WTC11 (cell line): ENCODE data around the gene ZNF646. TPM values are rescaled to one million over a fixed set of nuclear protein-coding genes. Genes with fewer than 3 reads are reported as not detected.

Source experiments
- ATAC-seq: fragments of 200-7000 bp; cut with Tn5 transposase; 2 replicates; pipeline ENCODE4 v1.10.0; 2021; ENCODE audit warnings: mild to moderate bottlenecking, moderate library complexity
- CTCF ChIA-PET: fragments of 300-600 bp; sonication (Branson Sonifier 250); formaldehyde crosslinking; loops from one replicate; lab custom pipeline; 2021; ENCODE audit warnings: antibody characterized with exemption; lab: Charles Lee
- POLR2A ChIA-PET: fragments of 350-600 bp; sonication (Branson Sonifier 250); formaldehyde crosslinking; loops from one replicate; lab custom pipeline; 2021; ENCODE audit warnings: antibody characterized with exemption; lab: Charles Lee
- DNase-seq: peaks from one replicate; pipeline ENCODE4 v3.0.0; 2021; ENCODE audit warnings: low spot score
- H3K27ac Mint-ChIP-seq: 2 replicates; pipeline ENCODE4 v1.8.0; 2021; ENCODE audit warnings: mixed read lengths
- H3K27me3 Mint-ChIP-seq: 2 replicates; pipeline ENCODE4 v1.8.0; 2021; ENCODE audit warnings: low read depth, mild to moderate bottlenecking, moderate library complexity, mixed read lengths
- H3K36me3 Mint-ChIP-seq: 2 replicates; pipeline ENCODE4 v1.8.0; 2021; ENCODE audit warnings: mixed read lengths
- H3K4me1 Mint-ChIP-seq: 2 replicates; pipeline ENCODE4 v1.8.0; 2022; ENCODE audit warnings: mixed read lengths
- H3K4me3 Mint-ChIP-seq: 2 replicates; pipeline ENCODE4 v1.8.0; 2021; ENCODE audit warnings: mild to moderate bottlenecking, moderate library complexity, mixed read lengths
- H3K9me3 Mint-ChIP-seq: 2 replicates; pipeline ENCODE4 v1.8.0; 2021; ENCODE audit warnings: mixed read lengths
- IRF2 ChIP-seq: sonication (generic); formaldehyde crosslinking; IDR thresholded peaks from 2 replicates; pipeline ENCODE4 v1.8.0; 2022; ENCODE audit warnings: low read depth, missing genetic modification reagents, borderline replicate concordance
- MYBL2 ChIP-seq: sonication (generic); formaldehyde crosslinking; IDR thresholded peaks from 2 replicates; pipeline ENCODE4 v1.8.1; 2023; ENCODE audit warnings: mild to moderate bottlenecking, moderate library complexity, missing genetic modification reagents
- NR1H2 ChIP-seq: sonication (generic); formaldehyde crosslinking; IDR thresholded peaks from 2 replicates; pipeline ENCODE4 v1.9.0; 2021; ENCODE audit warnings: mild to moderate bottlenecking, moderate library complexity, missing genetic modification reagents
- RORB ChIP-seq: fragments of 250-450 bp; sonication (Bioruptor Pico); IDR thresholded peaks from 2 replicates; pipeline ENCODE4 v1.9.0; 2021; ENCODE audit warnings: mild to moderate bottlenecking
- SP1 ChIP-seq: sonication (generic); formaldehyde crosslinking; conservative IDR thresholded peaks from 2 replicates; pipeline ENCODE4 v1.8.1; 2022; ENCODE audit warnings: missing genetic modification reagents
- TEAD1 ChIP-seq: sonication (generic); formaldehyde crosslinking; IDR thresholded peaks from 2 replicates; pipeline ENCODE4 v1.8.0; 2022; ENCODE audit warnings: mild to moderate bottlenecking, missing genetic modification reagents
- ZNF317 ChIP-seq: sonication (generic); formaldehyde crosslinking; IDR thresholded peaks from 2 replicates; pipeline ENCODE4 v1.8.1; 2023; ENCODE audit warnings: low read depth, mild to moderate bottlenecking, moderate library complexity, missing genetic modification reagents, borderline replicate concordance
- total RNA-seq: library from RNA; stranded (reverse); gene quantifications from 3 replicates; pipeline ENCODE4 v1.2.3, GENCODE V29; 2021
- TF ChIP-seq, protein P1 (sequence below): sonication (generic); formaldehyde crosslinking; IDR thresholded peaks from 2 replicates; pipeline ENCODE4 v1.8.0; 2022; ENCODE audit warnings: mild to moderate bottlenecking, missing genetic modification reagents
- TF ChIP-seq, protein P2 (sequence below): sonication (generic); formaldehyde crosslinking; IDR thresholded peaks from 2 replicates; pipeline ENCODE4 v1.8.0; 2023; ENCODE audit warnings: missing genetic modification reagents
- TF ChIP-seq, protein P3 (sequence below): sonication (generic); formaldehyde crosslinking; IDR thresholded peaks from 2 replicates; pipeline ENCODE4 v1.8.0; 2023; ENCODE audit warnings: missing genetic modification reagents, mild to moderate bottlenecking, borderline replicate concordance
- TF ChIP-seq, protein P4 (sequence below): fragments of 250-450 bp; sonication (Bioruptor Pico); IDR thresholded peaks from 2 replicates; pipeline ENCODE4 v1.9.0; 2021; ENCODE audit warnings: mild to moderate bottlenecking, borderline replicate concordance
- TF ChIP-seq, protein P5 (sequence below): fragments of 250-450 bp; sonication (Bioruptor Pico); IDR thresholded peaks from 2 replicates; pipeline ENCODE4 v1.8.0; 2021; ENCODE audit warnings: mild to moderate bottlenecking
- TF ChIP-seq, protein P6 (sequence below): sonication (generic); formaldehyde crosslinking; IDR thresholded peaks from 2 replicates; pipeline ENCODE4 v1.8.1; 2023; ENCODE audit warnings: mild to moderate bottlenecking, moderate library complexity, missing genetic modification reagents
- TF ChIP-seq, protein P7 (sequence below): sonication (generic); formaldehyde crosslinking; IDR thresholded peaks from 2 replicates; pipeline ENCODE4 v1.8.1; 2022; ENCODE audit warnings: missing genetic modification reagents, borderline replicate concordance
- TF ChIP-seq, protein P8 (sequence below): sonication (generic); formaldehyde crosslinking; IDR thresholded peaks from 2 replicates; pipeline ENCODE4 v1.8.1; 2023; ENCODE audit warnings: mild to moderate bottlenecking, missing genetic modification reagents, moderate library complexity

Gene ZNF646
- total RNA-seq, 1 experiment from 2014 or later = 29.3 TPM

DNA sequence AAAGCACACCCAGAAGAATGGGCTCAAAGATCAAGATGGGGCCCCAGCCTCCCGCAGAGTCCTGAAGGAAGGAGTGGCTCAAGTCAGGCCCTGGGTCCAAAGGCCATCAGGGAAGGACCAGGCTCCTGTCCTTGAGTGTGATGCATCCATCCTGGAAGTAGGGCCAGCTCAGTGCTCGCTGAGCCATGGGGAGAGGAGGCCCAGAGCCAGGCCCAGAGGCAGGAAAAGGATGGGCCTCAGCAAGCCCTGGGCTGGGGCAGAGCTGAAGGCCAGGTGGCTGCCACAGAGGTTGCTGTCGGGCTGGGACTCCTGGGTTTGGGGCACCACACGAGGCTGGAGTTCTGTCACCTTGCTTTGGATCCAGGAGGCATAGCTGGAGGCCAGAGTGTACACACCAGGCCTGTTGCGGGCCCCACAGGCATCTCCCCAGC lies 57.6 kb downstream of the ZNF646 start (continued):
- TF ChIP-seq, protein P1, sequence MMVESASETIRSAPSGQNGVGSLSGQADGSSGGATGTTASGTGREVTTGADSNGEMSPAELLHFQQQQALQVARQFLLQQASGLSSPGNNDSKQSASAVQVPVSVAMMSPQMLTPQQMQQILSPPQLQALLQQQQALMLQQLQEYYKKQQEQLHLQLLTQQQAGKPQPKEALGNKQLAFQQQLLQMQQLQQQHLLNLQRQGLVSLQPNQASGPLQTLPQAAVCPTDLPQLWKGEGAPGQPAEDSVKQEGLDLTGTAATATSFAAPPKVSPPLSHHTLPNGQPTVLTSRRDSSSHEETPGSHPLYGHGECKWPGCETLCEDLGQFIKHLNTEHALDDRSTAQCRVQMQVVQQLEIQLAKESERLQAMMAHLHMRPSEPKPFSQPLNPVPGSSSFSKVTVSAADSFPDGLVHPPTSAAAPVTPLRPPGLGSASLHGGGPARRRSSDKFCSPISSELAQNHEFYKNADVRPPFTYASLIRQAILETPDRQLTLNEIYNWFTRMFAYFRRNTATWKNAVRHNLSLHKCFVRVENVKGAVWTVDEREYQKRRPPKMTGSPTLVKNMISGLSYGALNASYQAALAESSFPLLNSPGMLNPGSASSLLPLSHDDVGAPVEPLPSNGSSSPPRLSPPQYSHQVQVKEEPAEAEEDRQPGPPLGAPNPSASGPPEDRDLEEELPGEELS (CRISPR knock-in tag) = no peak
- TF ChIP-seq, protein P2, sequence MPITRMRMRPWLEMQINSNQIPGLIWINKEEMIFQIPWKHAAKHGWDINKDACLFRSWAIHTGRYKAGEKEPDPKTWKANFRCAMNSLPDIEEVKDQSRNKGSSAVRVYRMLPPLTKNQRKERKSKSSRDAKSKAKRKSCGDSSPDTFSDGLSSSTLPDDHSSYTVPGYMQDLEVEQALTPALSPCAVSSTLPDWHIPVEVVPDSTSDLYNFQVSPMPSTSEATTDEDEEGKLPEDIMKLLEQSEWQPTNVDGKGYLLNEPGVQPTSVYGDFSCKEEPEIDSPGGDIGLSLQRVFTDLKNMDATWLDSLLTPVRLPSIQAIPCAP (CRISPR knock-in tag) = no peak
- TF ChIP-seq, protein P3, sequence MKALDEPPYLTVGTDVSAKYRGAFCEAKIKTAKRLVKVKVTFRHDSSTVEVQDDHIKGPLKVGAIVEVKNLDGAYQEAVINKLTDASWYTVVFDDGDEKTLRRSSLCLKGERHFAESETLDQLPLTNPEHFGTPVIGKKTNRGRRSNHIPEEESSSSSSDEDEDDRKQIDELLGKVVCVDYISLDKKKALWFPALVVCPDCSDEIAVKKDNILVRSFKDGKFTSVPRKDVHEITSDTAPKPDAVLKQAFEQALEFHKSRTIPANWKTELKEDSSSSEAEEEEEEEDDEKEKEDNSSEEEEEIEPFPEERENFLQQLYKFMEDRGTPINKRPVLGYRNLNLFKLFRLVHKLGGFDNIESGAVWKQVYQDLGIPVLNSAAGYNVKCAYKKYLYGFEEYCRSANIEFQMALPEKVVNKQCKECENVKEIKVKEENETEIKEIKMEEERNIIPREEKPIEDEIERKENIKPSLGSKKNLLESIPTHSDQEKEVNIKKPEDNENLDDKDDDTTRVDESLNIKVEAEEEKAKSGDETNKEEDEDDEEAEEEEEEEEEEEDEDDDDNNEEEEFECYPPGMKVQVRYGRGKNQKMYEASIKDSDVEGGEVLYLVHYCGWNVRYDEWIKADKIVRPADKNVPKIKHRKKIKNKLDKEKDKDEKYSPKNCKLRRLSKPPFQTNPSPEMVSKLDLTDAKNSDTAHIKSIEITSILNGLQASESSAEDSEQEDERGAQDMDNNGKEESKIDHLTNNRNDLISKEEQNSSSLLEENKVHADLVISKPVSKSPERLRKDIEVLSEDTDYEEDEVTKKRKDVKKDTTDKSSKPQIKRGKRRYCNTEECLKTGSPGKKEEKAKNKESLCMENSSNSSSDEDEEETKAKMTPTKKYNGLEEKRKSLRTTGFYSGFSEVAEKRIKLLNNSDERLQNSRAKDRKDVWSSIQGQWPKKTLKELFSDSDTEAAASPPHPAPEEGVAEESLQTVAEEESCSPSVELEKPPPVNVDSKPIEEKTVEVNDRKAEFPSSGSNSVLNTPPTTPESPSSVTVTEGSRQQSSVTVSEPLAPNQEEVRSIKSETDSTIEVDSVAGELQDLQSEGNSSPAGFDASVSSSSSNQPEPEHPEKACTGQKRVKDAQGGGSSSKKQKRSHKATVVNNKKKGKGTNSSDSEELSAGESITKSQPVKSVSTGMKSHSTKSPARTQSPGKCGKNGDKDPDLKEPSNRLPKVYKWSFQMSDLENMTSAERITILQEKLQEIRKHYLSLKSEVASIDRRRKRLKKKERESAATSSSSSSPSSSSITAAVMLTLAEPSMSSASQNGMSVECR (CRISPR knock-in tag) = no peak
- TF ChIP-seq, protein P4, sequence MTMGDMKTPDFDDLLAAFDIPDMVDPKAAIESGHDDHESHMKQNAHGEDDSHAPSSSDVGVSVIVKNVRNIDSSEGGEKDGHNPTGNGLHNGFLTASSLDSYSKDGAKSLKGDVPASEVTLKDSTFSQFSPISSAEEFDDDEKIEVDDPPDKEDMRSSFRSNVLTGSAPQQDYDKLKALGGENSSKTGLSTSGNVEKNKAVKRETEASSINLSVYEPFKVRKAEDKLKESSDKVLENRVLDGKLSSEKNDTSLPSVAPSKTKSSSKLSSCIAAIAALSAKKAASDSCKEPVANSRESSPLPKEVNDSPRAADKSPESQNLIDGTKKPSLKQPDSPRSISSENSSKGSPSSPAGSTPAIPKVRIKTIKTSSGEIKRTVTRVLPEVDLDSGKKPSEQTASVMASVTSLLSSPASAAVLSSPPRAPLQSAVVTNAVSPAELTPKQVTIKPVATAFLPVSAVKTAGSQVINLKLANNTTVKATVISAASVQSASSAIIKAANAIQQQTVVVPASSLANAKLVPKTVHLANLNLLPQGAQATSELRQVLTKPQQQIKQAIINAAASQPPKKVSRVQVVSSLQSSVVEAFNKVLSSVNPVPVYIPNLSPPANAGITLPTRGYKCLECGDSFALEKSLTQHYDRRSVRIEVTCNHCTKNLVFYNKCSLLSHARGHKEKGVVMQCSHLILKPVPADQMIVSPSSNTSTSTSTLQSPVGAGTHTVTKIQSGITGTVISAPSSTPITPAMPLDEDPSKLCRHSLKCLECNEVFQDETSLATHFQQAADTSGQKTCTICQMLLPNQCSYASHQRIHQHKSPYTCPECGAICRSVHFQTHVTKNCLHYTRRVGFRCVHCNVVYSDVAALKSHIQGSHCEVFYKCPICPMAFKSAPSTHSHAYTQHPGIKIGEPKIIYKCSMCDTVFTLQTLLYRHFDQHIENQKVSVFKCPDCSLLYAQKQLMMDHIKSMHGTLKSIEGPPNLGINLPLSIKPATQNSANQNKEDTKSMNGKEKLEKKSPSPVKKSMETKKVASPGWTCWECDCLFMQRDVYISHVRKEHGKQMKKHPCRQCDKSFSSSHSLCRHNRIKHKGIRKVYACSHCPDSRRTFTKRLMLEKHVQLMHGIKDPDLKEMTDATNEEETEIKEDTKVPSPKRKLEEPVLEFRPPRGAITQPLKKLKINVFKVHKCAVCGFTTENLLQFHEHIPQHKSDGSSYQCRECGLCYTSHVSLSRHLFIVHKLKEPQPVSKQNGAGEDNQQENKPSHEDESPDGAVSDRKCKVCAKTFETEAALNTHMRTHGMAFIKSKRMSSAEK (CRISPR knock-in tag) = no peak
- TF ChIP-seq MYBL2 (no peak), NR1H2 (CRISPR knock-in tag) (no peak)
- TF ChIP-seq, protein P5, sequence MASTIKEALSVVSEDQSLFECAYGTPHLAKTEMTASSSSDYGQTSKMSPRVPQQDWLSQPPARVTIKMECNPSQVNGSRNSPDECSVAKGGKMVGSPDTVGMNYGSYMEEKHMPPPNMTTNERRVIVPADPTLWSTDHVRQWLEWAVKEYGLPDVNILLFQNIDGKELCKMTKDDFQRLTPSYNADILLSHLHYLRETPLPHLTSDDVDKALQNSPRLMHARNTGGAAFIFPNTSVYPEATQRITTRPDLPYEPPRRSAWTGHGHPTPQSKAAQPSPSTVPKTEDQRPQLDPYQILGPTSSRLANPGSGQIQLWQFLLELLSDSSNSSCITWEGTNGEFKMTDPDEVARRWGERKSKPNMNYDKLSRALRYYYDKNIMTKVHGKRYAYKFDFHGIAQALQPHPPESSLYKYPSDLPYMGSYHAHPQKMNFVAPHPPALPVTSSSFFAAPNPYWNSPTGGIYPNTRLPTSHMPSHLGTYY = no peak
- TF ChIP-seq, protein P6, sequence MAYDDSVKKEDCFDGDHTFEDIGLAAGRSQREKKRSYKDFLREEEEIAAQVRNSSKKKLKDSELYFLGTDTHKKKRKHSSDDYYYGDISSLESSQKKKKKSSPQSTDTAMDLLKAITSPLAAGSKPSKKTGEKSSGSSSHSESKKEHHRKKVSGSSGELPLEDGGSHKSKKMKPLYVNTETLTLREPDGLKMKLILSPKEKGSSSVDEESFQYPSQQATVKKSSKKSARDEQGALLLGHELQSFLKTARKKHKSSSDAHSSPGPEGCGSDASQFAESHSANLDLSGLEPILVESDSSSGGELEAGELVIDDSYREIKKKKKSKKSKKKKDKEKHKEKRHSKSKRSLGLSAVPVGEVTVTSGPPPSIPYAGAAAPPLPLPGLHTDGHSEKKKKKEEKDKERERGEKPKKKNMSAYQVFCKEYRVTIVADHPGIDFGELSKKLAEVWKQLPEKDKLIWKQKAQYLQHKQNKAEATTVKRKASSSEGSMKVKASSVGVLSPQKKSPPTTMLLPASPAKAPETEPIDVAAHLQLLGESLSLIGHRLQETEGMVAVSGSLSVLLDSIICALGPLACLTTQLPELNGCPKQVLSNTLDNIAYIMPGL (CRISPR knock-in tag) = no peak

DNA sequence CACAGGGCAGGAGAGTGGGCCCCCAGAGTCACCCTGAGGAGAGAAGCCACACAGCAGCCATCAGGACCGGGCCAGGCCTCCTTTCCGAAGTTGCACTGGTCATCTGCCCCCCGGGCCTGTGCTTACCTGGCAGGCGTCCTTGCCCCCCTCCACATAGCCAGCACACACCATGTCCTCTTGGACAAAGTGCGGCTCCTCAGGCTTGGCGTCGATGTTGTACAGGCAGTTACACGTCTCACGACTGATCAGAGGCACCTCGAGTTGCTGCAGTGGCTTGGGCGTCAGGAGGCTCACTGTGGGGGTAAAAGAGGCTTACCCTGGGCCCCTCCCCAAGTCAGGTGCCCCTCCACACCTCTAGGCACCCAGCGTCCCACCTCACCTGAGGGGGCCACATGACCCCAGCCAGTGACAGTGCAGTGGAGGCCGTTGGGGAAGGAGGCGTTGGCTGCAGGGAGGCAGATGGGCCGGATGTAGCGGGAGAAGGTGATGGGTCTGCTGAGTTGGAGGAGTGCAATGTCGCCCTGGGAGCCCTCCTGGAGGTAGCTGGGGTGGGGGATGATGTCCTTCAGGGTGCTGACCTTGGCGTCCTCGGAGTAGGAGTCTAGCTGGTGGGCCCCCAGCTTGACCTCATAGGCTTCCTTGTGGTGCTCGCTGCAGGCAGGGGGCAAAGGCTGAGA lies 58.2 kb downstream of the ZNF646 start:
- peaks cover 31% of the 10 kb centered on the region for H3K36me3 Mint-ChIP-seq
- H3K4me3 Mint-ChIP-seq = peak overlapping the region; percentile 87; the same call in 1 of the 2 replicates
- no peaks in the 10 kb centered on the region for H3K27me3 Mint-ChIP-seq
- ChIA-PET POLR2A (interaction anchor here (1.0 to 2.2 kb wide), 2 partner anchors 15 kb away, joined by 3 to 18 read pairs; partner anchors contain the start of gene KAT8), CTCF (interaction anchor here (2.9 kb wide), 1 partner anchor 10 kb away, joined by 16 read pairs; no protein-coding TSS in a partner anchor)
- peak overlapping the region; percentile 80; the same call in 1 of the 2 replicates for H3K27ac Mint-ChIP-seq
- DNase-seq (no peak), ATAC-seq (no peak)
- H3K9me3 Mint-ChIP-seq = no peaks in the 10 kb centered on the region
- peaks cover 55% of the 10 kb centered on the region for H3K4me1 Mint-ChIP-seq
- TF ChIP-seq SP1 (CRISPR knock-in tag) (no peak), ZNF317 (CRISPR knock-in tag) (no peak), TEAD1 (CRISPR knock-in tag) (no peak), IRF2 (CRISPR knock-in tag) (no peak), RORB (no peak), NR1H2 (CRISPR knock-in tag) (no peak)
- TF ChIP-seq, protein P7, sequence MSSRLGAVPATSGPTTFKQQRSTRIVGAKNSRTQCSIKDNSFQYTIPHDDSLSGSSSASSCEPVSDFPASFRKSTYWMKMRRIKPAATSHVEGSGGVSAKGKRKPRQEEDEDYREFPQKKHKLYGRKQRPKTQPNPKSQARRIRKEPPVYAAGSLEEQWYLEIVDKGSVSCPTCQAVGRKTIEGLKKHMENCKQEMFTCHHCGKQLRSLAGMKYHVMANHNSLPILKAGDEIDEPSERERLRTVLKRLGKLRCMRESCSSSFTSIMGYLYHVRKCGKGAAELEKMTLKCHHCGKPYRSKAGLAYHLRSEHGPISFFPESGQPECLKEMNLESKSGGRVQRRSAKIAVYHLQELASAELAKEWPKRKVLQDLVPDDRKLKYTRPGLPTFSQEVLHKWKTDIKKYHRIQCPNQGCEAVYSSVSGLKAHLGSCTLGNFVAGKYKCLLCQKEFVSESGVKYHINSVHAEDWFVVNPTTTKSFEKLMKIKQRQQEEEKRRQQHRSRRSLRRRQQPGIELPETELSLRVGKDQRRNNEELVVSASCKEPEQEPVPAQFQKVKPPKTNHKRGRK = no peak
- TF ChIP-seq, protein P8, sequence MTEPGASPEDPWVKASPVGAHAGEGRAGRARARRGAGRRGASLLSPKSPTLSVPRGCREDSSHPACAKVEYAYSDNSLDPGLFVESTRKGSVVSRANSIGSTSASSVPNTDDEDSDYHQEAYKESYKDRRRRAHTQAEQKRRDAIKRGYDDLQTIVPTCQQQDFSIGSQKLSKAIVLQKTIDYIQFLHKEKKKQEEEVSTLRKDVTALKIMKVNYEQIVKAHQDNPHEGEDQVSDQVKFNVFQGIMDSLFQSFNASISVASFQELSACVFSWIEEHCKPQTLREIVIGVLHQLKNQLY = no peak
